ENCODE data around the gene PTPRM. TPM values are rescaled to one million over a fixed set of nuclear protein-coding genes. Genes with fewer than 3 reads are reported as not detected.

PTPRM gene
- total RNA-seq, 1 donor from 2014 or later: 71.3 TPM

DNA sequence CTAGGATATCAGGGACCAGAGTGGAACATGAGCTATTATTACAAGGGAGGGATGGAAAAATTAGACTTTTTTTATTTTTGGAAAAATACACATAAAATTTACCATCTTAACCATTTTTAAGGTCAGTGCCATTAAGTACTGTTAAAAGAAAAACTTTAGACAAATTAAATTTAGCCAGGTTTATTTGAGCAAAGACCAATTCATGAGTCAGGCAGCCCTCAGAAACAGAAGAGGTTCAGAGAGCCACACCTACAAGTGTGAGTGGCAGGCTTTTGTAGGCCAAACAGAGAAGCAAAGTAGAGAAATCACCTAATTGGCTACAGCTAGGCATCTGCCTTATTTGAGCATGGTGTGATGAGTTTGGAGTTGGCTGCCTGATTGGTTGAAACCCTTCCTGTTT is 740.8 kb downstream of the PTPRM start:
- TF ChIP-seq, protein P1, sequence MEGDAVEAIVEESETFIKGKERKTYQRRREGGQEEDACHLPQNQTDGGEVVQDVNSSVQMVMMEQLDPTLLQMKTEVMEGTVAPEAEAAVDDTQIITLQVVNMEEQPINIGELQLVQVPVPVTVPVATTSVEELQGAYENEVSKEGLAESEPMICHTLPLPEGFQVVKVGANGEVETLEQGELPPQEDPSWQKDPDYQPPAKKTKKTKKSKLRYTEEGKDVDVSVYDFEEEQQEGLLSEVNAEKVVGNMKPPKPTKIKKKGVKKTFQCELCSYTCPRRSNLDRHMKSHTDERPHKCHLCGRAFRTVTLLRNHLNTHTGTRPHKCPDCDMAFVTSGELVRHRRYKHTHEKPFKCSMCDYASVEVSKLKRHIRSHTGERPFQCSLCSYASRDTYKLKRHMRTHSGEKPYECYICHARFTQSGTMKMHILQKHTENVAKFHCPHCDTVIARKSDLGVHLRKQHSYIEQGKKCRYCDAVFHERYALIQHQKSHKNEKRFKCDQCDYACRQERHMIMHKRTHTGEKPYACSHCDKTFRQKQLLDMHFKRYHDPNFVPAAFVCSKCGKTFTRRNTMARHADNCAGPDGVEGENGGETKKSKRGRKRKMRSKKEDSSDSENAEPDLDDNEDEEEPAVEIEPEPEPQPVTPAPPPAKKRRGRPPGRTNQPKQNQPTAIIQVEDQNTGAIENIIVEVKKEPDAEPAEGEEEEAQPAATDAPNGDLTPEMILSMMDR (IDR thresholded peaks at IDR 0.05; ENCODE audit: unreplicated experiment): no peak
- no peak overlapping the region for H3K4me3 Mint-ChIP-seq
- H3K36me3 Mint-ChIP-seq: peaks cover 6% of the 10 kb centered on the region
- DNase-seq (ENCODE audit: low spot score in 2 of 2, unreplicated experiment in 2 of 2): no peak
- H3K4me1 Mint-ChIP-seq: peaks cover 6% of the 10 kb centered on the region
- no peaks in the 10 kb centered on the region for H3K9me3 Mint-ChIP-seq
- H3K27me3 Mint-ChIP-seq (ENCODE audit: low read depth): no peaks in the 10 kb centered on the region
- H3K27ac Mint-ChIP-seq: no peak overlapping the region

DNA sequence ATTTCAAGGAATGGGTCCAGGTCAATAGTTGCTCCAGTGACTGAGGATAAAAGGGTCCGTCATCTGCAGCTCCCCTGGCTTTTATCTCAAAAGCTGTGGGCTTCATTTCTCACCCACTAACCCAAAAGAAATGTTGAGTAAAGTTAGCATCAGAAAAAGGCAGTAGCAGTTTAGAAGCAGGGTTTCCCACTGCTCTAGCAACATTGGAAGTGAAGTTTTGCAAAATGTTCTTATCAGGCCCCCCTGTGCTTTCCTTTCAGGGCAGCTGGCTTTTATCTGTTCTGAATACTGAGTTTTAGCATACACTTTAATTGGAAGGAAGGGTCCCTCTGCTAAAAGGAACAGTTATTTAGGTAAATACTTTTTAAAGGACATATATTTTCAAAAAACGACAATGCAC is 745.9 kb downstream of the PTPRM start:
- DNase-seq (ENCODE audit: low spot score in 2 of 2, unreplicated experiment in 2 of 2): no peak
- no peak overlapping the region for H3K4me3 Mint-ChIP-seq
- TF ChIP-seq, protein P1 (IDR thresholded peaks at IDR 0.05; ENCODE audit: unreplicated experiment): no peak
- H3K4me1 Mint-ChIP-seq: no peaks in the 10 kb centered on the region
- H3K9me3 Mint-ChIP-seq: no peaks in the 10 kb centered on the region
- H3K27ac Mint-ChIP-seq: no peak overlapping the region
- H3K36me3 Mint-ChIP-seq: peaks cover 5% of the 10 kb centered on the region
- no peaks in the 10 kb centered on the region for H3K27me3 Mint-ChIP-seq (ENCODE audit: low read depth)

DNA sequence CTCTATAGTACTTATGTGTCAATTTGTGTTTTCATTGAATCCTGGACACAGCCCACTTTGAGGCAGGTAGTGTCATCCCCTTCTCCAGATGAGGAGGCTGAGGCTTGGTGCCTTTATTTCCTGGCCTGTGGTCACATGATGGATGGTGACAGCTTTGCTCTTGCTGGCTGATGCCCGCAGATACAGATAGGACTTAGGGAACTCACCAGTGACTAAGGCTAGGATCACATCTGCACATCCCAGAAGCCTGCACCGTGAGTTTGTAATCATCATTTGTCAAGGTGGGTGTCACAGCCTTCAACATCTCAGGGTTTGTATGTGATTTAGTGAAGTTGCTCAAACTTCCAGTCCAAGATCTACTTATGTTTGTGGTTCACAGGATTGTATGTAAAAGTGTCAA is 747.0 kb downstream of the PTPRM start:
- TF ChIP-seq, protein P1 (IDR thresholded peaks at IDR 0.05; ENCODE audit: unreplicated experiment): no peak
- Mint-ChIP-seq H3K4me1 (no peaks in the 10 kb centered on the region), H3K4me3 (no peak overlapping the region), H3K27ac (no peak overlapping the region), H3K9me3 (peaks cover 3% of the 10 kb centered on the region), H3K36me3 (peaks cover 6% of the 10 kb centered on the region), H3K27me3 (ENCODE audit: low read depth) (no peaks in the 10 kb centered on the region)
- DNase-seq (ENCODE audit: low spot score in 2 of 2, unreplicated experiment in 2 of 2): no peak

DNA sequence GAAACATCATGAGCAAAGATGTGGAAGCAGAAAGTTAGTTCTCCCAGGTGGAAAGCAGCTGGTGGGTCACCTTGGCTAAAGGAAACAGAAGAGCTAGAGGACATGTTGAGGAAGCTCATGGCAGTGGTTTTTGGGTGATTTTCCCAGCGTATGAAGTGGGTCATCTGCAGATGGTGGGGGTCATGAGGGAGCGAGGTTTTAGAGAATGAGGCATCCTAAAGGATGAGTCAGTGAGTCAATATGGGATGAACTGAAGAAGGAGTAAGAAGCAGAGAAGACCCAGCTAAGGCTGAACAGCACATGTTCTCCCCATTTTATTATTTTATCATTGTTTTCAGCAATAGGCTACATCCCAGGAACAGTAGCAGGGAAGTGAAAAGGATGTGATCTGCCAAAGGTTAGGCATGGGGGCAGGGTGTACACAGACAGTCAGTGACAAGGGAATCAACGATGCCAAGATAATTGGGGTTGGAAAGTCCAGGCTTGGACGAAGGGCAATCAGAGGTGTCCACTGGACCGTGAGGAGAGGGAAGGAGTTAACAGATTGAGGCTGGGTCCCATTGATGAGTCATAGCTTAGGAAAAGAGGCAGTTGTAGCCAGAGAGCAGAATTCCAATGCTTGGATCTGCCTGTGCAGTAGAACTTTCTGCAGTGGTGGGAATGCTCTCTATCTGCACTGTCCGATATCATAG is 752.8 kb downstream of the PTPRM start:
- Mint-ChIP-seq H3K4me1 (no peaks in the 10 kb centered on the region), H3K27me3 (ENCODE audit: low read depth) (no peaks in the 10 kb centered on the region), H3K36me3 (peaks cover 16% of the 10 kb centered on the region), H3K9me3 (peaks cover 5% of the 10 kb centered on the region), H3K4me3 (no peak overlapping the region), H3K27ac (no peak overlapping the region)
- TF ChIP-seq, protein P1 (IDR thresholded peaks at IDR 0.05; ENCODE audit: unreplicated experiment): no peak
- no peak for DNase-seq (ENCODE audit: low spot score in 2 of 2, unreplicated experiment in 2 of 2)

DNA sequence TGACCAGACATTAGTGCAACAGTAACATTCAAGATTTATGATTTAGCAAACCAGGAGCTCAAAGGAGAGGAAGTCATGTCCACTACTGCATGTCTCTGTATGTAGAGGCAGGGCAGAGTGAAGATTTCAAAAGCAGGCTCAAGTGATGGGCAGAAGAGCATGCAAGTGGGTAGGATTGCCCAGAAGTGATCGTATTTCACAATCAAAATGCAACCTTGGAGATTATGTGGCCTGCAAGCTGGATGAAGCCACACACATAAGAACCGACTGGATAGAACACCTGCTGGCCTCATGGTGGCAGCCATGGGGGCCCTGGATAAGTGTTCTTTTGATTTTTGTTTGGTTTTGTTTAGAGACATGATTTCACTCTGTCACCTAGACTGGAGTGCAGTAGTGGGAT is 755.4 kb downstream of the PTPRM start:
- peaks cover 6% of the 10 kb centered on the region for H3K4me1 Mint-ChIP-seq
- TF ChIP-seq, protein P1 (IDR thresholded peaks at IDR 0.05; ENCODE audit: unreplicated experiment): no peak
- H3K4me3 Mint-ChIP-seq: no peak overlapping the region
- H3K9me3 Mint-ChIP-seq: peaks cover 17% of the 10 kb centered on the region
- H3K27me3 Mint-ChIP-seq (ENCODE audit: low read depth): no peaks in the 10 kb centered on the region
- no peak overlapping the region for H3K27ac Mint-ChIP-seq
- no peak for DNase-seq (ENCODE audit: low spot score in 2 of 2, unreplicated experiment in 2 of 2)
- peaks cover 26% of the 10 kb centered on the region for H3K36me3 Mint-ChIP-seq
